ENCODE measurements around the gene DHRS7C.

GRCh38 chr17:9824797-9825338 is 33.5 kb upstream of the DHRS7C start:
- TF ChIP-seq MAX (IDR thresholded peaks at IDR 0.05; ENCODE audit: insufficient read depth, insufficient read length) = no peak
- TF ChIP-seq MYC (IDR thresholded peaks at IDR 0.05; ENCODE audit: low read depth, low read length) = no peak
- TF ChIP-seq, protein P1, sequence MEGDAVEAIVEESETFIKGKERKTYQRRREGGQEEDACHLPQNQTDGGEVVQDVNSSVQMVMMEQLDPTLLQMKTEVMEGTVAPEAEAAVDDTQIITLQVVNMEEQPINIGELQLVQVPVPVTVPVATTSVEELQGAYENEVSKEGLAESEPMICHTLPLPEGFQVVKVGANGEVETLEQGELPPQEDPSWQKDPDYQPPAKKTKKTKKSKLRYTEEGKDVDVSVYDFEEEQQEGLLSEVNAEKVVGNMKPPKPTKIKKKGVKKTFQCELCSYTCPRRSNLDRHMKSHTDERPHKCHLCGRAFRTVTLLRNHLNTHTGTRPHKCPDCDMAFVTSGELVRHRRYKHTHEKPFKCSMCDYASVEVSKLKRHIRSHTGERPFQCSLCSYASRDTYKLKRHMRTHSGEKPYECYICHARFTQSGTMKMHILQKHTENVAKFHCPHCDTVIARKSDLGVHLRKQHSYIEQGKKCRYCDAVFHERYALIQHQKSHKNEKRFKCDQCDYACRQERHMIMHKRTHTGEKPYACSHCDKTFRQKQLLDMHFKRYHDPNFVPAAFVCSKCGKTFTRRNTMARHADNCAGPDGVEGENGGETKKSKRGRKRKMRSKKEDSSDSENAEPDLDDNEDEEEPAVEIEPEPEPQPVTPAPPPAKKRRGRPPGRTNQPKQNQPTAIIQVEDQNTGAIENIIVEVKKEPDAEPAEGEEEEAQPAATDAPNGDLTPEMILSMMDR (IDR thresholded peaks at IDR 0.05; ENCODE audit: extremely low read depth in 1 of 2, insufficient read depth in 1 of 2, low read depth in 1 of 2, low read length in 2 of 2) = no peak

Measured in endothelial cell of umbilical vein (primary cell).